Measurements from ENCODE around the gene GAPVD1. TPM values are rescaled to one million over a fixed set of nuclear protein-coding genes. Genes with fewer than 3 reads are reported as not detected.
"Not testable (repeated sequence)": the region's sequence is repeated elsewhere in the genome, so short reads cannot be mapped to it uniquely, and the experiment has no call there.

The GAPVD1 gene
- total RNA-seq, 4 donors from 2014 or later, result 50.9 to 79.0 (median 53.4) TPM

DNA sequence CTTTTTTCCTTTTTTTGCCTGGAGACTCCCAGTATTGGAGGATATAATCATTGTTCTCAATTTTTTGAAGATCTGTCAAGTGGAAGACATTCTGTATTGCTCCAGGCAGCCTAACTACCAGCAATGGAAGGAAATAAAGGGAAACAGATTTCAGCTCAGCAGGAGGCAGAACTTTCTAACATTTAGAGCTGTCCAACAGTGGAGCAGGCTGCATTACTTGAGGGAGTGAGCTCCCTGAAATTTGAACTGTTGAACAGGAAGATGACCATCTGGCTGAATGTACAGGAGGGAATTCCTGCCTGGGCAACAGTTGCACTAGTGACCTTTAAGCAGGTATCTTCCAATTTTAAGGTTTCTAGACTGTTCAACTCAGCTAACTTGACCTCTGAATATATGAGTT lies 1.1 kb upstream of the GAPVD1 start:
- no peak for DNase-seq (ENCODE audit: low spot score in 2 of 2)
- no peak for TF ChIP-seq POLR2A (IDR thresholded peaks at IDR 0.05)
- TF ChIP-seq, protein P1, sequence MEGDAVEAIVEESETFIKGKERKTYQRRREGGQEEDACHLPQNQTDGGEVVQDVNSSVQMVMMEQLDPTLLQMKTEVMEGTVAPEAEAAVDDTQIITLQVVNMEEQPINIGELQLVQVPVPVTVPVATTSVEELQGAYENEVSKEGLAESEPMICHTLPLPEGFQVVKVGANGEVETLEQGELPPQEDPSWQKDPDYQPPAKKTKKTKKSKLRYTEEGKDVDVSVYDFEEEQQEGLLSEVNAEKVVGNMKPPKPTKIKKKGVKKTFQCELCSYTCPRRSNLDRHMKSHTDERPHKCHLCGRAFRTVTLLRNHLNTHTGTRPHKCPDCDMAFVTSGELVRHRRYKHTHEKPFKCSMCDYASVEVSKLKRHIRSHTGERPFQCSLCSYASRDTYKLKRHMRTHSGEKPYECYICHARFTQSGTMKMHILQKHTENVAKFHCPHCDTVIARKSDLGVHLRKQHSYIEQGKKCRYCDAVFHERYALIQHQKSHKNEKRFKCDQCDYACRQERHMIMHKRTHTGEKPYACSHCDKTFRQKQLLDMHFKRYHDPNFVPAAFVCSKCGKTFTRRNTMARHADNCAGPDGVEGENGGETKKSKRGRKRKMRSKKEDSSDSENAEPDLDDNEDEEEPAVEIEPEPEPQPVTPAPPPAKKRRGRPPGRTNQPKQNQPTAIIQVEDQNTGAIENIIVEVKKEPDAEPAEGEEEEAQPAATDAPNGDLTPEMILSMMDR (IDR thresholded peaks at IDR 0.05), result no peak
- intact Hi-C loops (cut with DNase I; ENCODE audit: low total_unique reads), result no loop called here
- no peak overlapping the region for H3K4me3 ChIP-seq (ENCODE audit: low read depth, poor library complexity, severe bottlenecking)

DNA sequence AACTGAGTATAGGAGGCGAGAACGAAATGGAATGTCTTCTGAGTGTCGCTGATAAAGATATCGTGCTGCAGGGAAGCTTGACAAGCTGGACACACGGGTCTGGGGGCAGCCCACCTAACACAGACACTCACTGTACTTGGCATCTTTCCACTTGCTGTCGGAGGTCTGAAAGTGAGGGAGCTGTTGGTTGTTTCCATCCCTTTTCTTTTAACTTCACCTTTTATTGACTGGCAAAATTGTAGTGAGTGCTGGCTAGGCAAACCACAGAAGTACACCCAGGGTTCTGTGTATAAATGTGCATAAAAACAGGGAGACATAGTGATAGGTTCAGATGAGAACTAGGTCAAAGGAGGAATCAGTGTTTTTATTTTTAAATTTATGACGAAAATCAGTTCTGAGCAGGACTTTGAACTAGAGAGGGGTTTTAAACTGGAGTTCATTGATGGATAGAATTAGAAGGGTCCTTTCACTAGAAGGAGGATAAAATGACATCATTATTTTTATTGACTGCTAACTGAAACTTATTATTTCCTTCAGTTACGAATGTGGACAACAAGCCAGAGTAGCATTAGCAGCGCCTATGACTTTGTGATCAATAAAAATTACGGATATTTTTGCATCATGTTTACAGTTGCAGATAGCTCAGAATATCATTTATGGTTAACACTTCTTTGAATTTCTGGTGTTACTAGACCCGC lies 817 bp downstream of the GAPVD1 start:
- H3K4me3 ChIP-seq (ENCODE audit: low read depth, poor library complexity, severe bottlenecking), result peak overlapping the region; percentile 100
- DNase-seq (ENCODE audit: low spot score in 2 of 2), result no peak
- TF ChIP-seq, protein P1 (IDR thresholded peaks at IDR 0.05), result no peak
- TF ChIP-seq POLR2A (IDR thresholded peaks at IDR 0.05), result no peak
- 14 to 17% methylated on average over 11 of the region's 11 CpGs for WGBS, 2 donors
- intact Hi-C loops (cut with DNase I; ENCODE audit: low total_unique reads), result no loop called here

DNA sequence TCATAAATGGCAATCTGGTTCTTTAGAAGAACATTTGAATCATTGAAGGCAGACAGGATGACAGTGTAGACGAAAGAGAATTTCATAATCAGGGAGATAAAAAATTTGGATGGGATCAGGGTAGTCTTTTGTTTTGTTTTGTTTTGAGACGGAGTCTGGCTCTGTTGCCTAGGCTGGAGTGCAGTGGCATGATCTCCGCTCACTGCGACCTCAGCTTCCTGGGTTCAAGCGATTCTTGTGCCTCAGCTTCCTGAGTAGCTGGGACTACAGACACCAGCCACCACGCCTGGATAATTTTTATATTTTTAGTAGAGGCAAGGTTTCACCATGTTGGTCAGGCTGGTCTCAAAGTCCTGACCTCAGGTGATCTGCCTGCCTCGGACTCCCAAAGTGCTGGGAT lies 2.4 kb downstream of the GAPVD1 start:
- intact Hi-C loops (cut with DNase I; ENCODE audit: low total_unique reads); H3K4me3 ChIP-seq (ENCODE audit: low read depth, poor library complexity, severe bottlenecking); DNase-seq (ENCODE audit: low spot score in 2 of 2): not testable (repeated sequence)
- WGBS, 2 donors, result 85 to 86% methylated on average over 7 of the region's 7 CpGs

DNA sequence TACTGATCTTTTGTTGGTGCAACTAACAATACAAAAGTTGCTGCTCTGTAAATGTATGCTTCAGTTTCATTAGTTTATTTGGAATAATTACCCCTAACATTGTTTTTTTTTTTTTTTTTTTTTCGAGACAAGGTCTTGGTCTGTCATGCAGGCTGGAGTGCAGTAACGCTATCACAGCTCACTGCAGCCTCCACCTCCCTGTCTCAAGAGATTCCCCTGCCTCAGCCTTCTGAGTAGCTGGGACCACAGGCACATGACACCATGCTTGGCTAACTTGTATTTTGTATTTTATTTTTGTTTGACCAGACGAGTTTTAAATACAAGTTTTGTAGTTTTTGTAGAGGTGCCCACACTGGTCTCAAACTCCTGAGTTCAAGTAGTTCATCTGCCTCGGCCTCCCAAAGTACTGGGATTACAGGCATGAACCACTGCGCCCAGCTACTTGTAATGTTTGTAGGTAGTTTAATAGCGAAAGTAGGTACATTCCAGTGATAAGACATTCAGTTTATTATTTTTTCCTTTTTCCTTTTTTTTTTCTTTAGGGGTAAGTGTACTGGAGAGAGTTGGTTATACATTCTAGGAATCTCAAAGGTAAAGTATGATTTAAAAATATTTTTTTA lies 6.9 kb downstream of the GAPVD1 start:
- intact Hi-C loops (cut with DNase I; ENCODE audit: low total_unique reads), result no loop called here
- no peak for DNase-seq (ENCODE audit: low spot score in 2 of 2)
- no peak overlapping the region for H3K4me3 ChIP-seq (ENCODE audit: low read depth, poor library complexity, severe bottlenecking)
- 63 to 72% methylated on average over 6 of the region's 6 CpGs for whole genome bisulfite sequencing, 2 donors
- TF ChIP-seq POLR2A (IDR thresholded peaks at IDR 0.05), result no peak
- TF ChIP-seq, protein P1 (IDR thresholded peaks at IDR 0.05), result no peak

DNA sequence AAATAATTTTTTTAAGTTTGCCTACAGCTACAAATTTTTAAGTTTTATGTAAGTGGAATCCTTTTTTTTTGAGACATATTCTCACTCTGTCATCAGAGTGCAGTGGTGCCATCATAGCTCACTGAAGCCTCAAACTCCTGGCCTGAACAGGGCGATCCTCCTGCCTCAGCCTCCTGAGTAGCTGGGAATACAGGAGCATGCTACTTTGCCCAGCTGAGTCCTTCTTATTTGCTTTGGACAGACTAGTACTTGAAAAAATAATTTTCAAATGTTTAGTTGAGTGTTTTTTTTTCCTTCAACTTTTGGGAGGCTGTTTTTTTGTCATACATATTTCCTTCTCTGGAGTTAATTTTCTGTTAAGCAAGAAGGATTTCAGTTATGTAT lies 7.4 kb downstream of the GAPVD1 start:
- DNase-seq (ENCODE audit: low spot score in 2 of 2), result no peak
- TF ChIP-seq, protein P1 (IDR thresholded peaks at IDR 0.05), result no peak
- TF ChIP-seq POLR2A (IDR thresholded peaks at IDR 0.05), result no peak
- WGBS, 2 donors, result 94 to 97% methylated on average over 1 of the region's 1 CpG
- no peak overlapping the region for H3K4me3 ChIP-seq (ENCODE audit: low read depth, poor library complexity, severe bottlenecking)
- intact Hi-C loops (cut with DNase I; ENCODE audit: low total_unique reads), result no loop called here

DNA sequence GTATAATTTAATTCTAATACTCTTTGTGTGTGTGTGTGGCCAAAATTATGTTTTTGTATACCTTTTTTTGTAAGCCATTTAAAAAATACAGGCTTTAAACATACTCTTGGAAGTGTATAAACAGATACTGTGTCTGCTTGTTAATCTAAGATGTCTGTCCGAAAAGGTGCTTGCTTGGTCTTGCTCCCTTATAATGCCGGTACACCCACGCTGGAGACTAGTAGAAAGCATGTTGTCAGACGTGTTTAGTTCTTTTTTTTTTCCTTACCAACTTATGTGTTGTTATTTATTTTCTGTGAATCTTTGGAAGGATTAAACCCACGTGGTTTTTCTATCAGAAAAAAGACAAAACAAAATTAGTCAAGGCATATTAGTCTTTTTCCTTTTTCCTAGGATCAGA lies 9.5 kb downstream of the GAPVD1 start:
- intact Hi-C loops (cut with DNase I; ENCODE audit: low total_unique reads), result no loop called here
- no peak for TF ChIP-seq POLR2A (IDR thresholded peaks at IDR 0.05)
- TF ChIP-seq, protein P1 (IDR thresholded peaks at IDR 0.05), result no peak
- WGBS, 2 donors, result 43 to 48% methylated on average over 5 of the region's 5 CpGs
- DNase-seq (ENCODE audit: low spot score in 2 of 2), result no peak
- H3K4me3 ChIP-seq (ENCODE audit: low read depth, poor library complexity, severe bottlenecking), result no peak overlapping the region

Data from lower leg skin (tissue), 4 donors.